HG03175 (cell line): ENCODE results near the gene NECAB3.

Experiments used
- ATAC-seq: cut with Tn5 transposase; IDR thresholded peaks from one replicate; pipeline ENCODE4 v1.9.1; 2021; ENCODE audit warnings: mild to moderate bottlenecking, moderate library complexity; ENCODE audit not compliant: unreplicated experiment

NECAB3 gene

DNA sequence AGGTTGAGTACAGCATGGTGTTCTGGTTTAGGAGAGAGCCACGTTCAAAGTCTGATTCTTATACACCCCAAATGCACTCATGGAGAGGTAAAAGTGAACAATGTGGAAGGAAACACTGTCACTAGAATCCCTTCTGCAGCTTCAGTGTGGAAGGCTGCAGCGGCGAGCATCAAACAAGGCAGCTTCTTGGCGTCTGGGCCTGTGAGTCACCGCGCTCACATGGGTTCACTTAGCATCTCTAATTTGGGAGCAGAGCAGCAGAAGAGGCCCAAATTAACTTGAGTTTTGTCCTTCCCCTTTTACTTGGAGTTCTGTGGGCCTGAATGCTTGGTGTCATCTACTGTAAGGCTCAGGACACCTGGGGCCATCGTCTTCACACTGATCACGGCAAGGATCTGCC, 22.9 kb upstream of the NECAB3 start:
- no peak for ATAC-seq

DNA sequence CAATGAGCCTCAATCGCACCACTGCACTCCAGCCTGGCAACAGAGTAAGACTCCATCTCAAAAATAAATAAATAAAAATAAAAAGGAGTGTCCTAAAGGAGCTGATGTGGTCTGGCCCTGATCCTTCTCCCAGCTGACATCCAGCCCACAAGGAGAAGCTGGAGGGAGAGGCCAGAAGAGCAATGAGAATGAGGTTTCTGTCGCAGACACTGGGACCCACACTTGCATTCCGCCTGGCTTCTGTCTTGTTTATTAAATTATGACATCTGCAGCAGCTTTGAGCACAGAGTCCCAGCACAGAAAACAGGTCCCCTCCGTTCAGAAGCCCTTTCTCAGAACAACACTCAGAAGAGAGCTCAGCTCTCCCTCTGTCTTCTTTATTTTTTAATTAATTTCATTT, 22.2 kb upstream of the NECAB3 start:
- no peak for ATAC-seq

DNA sequence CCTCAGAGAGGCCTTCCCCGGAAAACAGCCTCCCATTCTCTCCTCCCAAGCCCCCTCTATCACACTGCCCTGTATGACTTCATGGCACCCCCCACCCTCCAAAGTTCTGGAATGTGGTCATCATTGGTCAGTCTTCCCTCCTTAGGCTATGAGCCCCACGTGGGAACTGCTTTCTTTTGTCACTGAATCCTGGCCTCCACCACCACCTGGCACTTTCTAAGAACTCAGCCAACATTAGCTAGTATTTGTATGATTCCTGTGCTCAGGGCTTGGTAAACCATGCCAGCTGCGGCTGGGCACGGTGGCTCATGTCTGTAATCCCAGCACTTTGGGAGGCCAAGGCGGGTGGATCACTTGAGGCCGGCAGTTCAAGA, 20.4 kb upstream of the NECAB3 start:
- no peak for ATAC-seq

DNA sequence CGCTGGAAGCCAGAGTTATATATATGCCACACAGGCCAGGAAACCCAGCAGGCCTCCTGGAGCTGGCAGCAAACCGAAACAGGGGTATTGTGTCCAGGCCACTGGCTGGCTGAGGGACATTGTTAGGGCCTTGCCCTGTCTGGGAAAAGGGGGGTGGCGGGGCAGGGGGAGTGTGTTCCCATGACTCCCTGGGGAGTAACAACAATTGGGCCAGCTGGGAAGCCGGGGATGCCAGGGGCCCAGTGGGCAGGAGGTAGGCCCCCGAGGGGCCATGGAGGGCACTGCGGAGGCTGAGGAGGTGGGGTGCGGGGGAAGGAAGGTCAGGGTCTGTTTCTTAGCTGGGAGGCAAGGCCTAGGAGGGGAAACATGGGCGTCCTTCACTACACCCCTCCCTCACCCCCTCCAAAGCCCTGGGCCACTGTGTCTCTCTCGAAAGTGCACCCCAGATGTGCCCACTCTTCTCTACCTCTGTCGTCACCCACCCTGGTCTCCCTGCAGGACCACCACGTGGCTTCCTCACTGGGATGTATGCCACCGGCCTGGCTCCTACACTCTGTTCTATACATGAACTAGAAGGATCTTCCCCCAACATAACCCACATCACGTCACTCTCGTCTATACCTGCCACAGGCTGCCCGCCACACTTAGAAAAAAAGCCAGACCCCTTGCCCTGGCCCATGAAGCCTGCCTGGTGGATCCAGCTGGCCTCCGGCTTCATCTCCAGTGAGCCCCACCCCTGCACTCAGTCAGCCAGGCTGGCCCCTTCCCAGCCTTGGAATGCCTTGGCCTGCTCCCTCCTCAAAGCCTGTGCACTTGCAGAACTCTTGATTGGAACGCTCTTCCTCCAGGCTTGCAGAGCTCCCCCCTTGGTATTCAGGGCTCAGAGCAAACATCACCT, 19.8 kb upstream of the NECAB3 start:
- no peak for ATAC-seq

DNA sequence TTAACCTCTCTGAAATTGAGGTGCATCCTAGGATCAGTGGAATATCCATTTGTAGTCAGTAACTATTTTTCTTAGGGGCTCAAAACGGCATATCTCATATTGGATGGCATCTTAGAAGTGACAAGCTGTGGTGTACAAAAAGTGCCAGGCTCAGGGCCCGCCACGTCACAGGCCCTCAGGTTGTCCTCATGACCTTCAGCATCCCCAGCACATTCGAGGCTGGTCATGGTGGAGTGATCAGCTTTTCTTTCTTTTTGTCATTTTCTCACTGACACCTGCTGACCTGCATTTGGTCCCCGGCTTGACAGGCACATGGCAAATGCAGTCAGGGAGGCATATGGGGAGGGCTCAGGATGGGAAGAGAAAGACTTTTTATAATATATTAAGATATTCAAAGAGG, 19.1 kb upstream of the NECAB3 start:
- ATAC-seq, result no peak

DNA sequence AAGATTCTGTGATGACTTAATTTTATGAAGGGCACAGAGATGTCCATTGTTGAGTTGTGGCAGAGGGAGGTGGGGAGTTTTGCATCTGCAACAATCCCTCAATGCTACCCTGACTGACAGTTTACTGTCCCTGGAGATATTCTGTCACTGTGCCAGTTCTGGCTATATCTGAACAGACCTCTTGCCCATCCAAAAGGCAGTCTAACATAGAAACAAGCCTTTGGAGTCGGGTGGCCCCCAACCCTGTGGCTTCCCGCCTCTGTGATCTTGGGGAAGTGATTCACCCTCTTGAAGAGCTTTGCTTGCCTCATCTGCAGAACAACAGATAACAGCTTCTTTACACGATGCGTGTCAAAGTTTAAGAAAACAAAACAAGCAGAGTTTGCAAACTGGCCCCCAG, 15.7 kb upstream of the NECAB3 start:
- no peak for ATAC-seq

DNA sequence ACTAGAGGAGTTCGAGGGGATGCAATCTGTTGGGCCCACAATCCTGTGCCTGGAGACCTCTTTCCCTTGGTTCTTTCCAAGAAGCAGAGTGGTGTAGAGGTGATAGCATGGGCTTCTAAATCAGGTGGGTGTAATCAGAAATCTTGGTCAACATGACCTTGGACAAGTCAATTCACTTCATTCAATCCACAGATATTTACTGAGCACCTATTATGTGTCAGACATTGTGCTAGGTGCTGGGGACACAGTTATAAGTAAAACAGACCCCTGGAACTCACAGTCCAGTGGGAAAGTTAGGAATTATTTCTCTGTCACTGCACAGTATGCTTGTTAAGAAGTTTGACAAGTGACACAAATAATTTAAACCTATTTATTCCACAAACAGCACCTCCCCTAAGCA, 15.3 kb upstream of the NECAB3 start:
- ATAC-seq, result no peak

DNA sequence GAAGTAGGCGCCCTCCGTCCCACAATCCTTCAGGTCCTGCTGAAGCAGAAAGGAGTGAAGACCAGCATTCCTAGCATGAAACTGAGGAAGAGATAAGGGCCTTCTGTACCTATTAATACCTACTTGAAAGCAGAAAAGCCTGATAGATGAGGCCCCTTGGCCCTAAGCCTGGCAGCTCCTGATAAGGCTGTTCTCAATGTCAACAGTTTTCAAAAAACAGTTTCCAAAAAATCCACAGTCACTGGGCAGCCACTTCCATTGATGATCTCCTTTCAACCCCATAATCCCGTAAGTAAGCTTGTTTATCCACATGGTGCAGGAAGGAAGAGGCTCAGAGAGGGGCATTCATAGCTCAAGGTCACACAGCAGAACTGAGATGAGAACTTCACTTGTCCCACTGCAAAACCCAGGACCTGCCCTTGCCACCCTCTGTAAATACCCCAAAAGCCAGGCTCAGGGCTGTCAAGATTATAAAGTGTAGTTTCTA, 14.8 kb upstream of the NECAB3 start:
- ATAC-seq, result no peak

DNA sequence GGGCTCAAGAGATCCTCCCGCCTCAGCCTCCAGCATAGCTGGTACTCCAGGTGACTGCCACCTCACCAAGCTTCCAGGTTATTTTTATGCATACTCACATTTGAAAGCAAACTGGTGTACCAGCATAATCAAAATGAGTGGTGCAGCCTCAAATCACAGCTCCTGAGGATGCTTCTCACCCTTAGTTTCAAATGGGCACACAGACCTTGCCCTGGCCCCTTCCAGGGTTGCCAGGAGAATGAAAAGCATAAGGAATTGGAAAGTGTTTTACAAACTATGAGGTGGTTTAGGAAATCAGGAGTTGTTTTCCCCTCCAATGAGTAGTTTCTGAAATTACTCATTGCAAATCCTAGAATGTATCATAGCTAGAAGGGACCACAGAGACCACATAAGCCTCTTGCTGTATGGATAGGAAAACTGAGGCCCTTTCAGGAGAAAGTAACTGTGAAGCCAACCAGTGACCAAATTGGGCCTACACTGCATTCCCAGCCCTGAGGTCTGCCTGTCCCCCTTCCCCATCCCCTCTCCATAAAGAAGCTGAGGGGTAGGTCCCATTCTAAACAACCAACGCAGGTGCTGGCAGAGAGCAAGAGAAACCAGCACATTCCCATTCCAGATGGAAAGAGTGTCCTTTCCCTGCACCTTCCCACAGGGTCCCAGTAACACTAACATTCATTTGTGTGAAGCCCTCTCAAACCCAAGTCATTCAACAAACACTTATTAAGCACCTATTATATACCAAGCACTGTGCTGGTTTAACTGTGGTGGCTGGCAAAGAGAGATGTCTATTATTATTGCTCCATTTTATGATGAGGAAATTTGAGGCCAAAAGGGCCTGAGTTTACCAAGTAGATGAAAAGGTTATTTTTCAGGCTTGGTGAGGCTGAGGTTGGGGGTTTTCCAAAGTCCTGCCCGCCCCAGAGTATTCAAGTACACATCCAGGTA, 14.0 kb upstream of the NECAB3 start:
- no peak for ATAC-seq

DNA sequence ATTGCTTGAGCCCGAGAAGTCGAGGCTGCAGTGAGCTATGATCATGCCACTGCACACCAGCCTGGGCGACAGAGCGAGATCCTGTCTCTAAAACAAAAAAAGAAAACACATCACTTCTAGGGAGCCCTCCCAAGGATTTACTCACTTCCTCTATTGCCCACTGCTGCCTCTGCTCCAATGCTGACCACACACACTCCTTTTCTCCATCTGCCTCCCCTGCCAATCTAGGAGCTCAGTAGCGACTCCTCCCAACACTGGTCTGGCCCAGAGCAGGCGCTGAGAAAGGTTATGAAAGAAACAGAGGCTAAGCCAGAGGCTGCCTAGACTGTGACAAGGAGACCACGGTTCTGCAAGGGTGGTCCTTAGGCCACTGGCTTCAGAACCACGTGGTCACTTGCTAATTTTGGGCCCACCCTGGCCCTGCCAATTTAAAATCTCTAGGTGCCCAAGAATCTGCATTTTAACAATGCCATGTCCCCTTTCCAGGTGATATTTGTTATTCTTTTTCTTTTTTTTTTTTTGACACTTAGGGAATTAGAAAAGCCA, 13.2 kb upstream of the NECAB3 start:
- ATAC-seq, result no peak

DNA sequence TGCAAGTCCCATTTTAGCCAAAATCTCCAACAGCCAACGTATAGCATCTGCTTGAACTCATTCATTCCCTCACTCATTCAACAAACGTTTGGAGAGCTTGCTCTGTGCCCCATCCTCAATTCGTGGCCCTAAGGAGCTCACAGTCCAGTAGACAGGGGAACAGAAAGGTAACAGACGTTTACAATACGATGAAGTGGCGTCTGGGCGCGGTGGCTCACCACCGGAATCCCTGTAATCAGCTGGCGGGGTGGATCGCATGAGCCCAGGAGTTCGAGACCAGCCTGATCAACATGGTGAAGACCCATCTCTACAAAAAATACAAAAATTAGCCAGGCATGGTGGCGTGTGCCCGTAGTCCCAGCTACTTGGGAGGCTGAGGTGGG, 12.7 kb upstream of the NECAB3 start:
- ATAC-seq, result no peak

DNA sequence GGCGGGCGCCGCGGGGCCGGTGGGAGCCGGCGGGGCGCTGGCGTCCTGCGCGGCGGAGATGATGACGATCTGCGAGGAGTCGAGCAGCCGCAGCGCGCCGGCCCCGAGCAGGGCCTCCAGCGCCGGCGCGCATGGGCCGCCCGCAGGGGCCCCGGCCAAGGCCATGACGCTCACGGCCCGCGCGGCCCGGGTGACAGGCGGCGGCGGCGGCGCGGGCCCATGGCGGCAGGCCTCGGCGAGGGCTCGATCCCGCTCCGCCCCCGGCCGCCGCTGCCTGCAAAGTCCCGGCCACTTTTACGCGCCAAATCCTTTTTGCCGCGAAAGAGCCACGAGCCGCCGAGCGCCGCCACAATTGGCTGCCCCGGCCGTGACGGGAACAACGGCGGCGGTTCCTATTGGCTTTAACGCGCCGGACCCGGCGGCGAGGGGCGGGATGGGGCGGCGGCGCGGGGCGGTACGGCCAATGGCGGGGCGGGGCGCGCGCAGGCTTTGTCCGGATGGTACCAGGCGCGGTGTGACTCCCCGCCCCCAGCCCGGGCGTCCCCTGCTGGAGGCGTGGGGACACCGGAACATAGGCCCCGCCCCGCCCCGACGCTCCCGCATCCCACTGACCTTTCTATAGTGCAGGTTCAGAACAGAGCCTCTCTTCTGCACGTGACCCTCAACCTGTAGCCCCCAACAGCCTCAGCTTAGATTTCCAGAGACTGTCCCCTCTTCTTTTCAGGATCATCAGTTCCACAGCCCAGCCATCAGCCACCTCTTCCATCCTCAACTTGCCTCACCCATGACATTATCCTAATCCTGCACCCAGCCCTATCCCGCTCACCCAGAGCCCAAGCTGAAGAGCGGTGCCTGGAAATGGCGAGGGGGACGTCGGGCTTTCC, 12.1 kb upstream of the NECAB3 start, which contains the start of gene E2F1:
TSS of gene E2F1 (minus strand) at position 286 of the 884 bp plus-strand sequence. CDS start at position 165, 121 bp downstream.
- ATAC-seq, result peak; percentile 88

DNA sequence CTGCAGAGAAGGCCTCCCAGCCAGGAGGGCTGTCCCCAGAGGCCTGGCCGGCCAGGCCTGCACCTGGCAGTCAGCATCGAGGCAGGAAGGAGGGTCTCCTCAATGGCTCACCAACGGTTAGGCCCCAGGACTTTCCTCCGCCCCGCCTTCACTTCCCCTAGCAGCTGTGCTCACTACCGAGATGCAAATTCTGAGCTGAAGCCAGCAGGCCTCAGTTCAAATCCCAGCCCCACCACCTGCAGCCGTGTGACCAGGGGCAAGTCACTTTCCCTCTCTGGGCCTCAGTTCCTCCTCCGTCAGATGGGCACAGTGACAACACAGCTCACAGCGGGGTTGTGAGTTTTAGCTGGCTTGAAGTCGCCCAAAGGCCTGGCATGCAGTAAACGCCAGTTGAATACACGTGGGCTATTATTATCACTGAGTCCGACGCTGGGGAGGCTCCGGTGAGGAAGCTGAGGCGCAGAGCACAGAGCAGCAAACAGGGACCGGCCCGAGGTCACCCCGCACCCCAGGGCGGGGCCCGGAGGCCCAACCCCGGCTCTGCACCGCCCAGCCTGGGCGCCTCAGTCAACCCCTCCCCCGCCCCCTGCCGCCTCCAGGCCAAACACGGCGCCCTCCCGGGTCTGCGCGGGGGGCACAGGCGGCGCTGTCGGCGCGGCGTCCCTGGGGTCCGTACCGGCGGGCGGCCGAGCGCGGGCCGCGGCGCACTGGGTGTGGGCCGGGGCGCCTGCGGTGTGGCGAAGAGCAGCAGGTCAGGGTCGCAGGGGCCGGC, 11.3 kb upstream of the NECAB3 start:
- ATAC-seq, result peak; percentile 34

DNA sequence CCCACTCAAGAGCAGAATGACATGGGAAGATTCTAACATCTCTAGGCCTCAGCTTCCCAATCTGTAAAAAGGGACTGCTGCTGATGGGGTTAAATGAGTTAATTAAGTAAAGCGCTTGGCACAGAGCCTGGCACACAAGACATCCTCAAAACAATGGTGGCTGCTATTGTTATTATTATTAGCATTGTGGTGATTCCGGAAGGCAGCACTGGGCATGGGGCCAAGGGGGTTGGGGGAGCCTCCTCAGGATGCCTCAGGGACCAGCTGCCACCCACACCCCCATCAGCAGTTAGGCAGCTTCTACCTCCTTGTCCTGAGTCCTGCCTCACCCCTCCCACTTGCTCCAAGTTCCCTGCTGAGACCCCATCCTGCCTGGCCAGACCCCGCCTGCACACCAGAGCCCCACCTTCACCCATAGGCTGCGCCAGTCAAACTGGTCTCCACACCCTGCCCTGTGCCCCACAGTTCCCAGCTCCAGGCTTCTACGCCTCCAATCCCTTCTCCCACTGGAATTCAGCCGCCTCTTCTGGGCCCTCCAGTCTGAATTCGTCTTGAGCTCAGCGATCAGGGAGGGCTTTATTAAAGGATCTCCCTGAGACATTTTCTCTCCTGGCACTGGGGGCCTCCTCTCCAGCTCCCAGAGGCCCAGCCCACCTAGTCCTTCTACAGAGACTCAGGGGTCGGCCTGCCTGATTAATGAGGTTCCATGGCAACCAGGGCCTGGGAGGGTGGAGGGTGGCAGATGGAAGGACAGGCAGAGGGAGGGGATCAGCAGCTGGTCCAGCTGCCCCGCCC, 10.5 kb upstream of the NECAB3 start:
- no peak for ATAC-seq

DNA sequence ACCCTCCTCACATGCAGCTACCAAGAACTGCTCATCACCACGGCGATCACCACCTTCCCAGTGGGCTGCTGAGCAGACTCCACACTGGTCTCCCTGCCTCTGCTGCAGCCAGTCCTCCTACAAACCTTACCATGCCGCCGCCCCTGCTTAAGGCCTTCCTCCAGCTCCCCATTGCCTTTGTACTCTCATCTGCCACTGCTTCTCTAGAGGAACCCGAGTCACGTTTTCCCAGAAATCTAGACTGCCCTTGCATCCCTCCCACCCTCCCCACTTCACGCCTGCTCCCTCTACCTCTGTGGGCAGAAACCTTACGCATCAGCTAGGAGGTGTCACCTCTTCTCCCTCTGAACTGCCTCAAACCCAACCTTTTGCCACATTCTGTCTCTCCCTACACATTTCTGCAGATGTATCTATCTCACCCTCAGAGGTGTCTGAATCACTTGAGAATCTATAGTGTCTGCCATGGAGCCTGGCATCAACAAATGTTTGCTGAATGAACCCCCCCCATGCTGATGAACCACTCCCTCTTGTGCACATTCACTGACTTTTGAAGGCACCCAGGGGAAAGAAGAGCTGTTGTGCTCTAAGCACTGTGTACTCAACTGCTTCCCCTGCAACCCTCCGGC, 7.6 kb upstream of the NECAB3 start:
- no peak for ATAC-seq

DNA sequence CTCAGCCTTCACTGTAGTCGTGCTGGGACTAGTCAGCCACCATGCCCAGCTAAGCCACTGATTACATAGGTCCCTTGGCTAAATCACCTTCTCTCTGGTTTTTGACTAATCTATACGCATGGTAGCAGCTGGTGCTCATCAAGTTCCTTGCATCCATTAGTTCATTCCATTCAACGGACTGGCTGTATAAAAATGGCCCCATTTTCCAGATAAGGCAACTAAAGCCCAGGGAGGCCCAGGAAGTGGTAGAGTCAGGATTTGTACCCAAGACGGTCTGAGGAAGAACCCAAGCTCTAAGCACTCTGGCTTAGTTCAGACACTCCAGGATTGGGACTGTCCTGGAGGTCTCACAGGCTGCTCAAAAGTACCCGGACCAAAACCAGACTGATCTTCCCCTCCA, 7.1 kb upstream of the NECAB3 start:
- ATAC-seq, result no peak

DNA sequence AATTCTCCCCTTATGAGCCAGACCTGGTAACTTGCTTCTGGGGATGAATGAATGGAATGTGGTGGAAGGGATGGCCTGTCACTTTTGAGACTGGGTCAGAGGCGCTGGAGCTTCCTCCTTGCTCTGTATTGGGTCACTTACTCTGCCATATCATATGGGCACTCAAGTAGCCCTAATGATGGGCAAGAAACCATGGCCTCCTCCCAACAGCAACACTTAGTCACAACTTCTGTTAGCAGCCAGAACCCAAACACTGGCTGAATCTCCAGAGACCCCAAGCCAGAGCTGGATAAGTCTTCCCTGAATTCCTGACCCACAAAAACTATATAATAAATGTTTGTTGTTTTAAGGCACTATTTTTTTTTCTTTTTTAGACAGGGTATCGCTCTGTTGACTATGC, 6.5 kb upstream of the NECAB3 start:
- ATAC-seq, result no peak

DNA sequence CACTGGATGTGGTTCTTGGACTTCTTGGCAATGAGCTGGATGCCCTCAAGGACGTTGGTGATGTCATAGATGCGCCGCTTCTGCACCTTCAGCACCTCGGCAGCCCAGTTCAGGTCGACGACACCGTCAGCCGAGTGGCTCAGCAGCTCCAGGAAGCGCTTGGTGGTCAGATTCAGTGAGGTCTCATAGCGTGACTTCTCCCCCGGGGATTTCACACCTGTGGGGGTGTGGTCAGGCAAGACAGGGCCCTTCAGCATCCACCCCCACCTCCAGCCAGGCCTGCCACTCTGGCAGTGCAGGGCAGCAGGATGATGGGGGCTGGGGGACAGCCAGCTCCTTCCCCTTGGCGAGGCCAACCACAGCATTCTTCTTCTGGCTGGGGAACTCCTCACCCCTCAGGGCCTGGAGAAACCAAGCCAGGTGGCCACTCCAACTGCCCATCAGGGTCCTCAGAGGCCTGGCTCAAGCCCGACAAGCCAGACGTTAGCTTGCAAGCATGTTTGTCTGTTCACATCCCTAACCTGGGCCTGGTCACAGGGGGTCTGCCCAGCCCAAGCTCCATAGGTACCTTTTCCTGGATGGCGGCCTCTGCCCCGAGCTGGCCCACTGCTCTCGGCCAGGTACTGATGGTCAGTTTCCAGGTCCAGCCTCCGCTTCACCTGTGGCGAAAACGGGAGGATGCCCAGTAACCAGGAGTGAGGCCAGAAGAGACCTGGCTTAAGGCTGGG, 5.7 kb upstream of the NECAB3 start:
- peak; percentile 70 for ATAC-seq
